HCT116 (cell line): ENCODE measurements around the gene SEMA5A. TPM values are rescaled to one million over a fixed set of nuclear protein-coding genes. Genes with fewer than 3 reads are reported as not detected.

Experiments
- ATAC-seq: fragments of 200-7000 bp; cut with Tn5 transposase; 2 replicates; pipeline ENCODE4 v1.9.1; 2020; ENCODE audit warnings: mild to moderate bottlenecking, moderate library complexity
- BruUV-seq: library from RNA; stranded (reverse); fragments of 400-500 nt; replicated peaks from 2 replicates; lab custom pipeline; 2021; lab: Mats Ljungman, UMichigan
- CTCF ChIA-PET: fragments of 300-600 bp; sonication (Branson Sonifier 250); formaldehyde crosslinking; loops from one replicate; lab custom pipeline; 2021; ENCODE audit warnings: antibody characterized with exemption; lab: Charles Lee
- POLR2A ChIA-PET: fragments of 300-600, 350-600 bp; sonication (Branson Sonifier 250); formaldehyde crosslinking; loops from one replicate; lab custom pipeline; 2021; ENCODE audit warnings: antibody characterized with exemption; lab: Charles Lee
- RAD21 ChIA-PET, 2 experiments: fragments of 300-600 bp; sonication (Branson Sonifier 250); formaldehyde crosslinking; loops; one replicate each; lab custom pipeline; 2023; ENCODE audit warnings: low total read pairs in 2 of 2; ENCODE audit not compliant: uncharacterized antibody in 2 of 2, unreplicated experiment in 2 of 2, low non-redundant PET in 1 of 2; lab: Charles Lee
- DNase-seq: peaks from one replicate; pipeline ENCODE4 v3.0.0-alpha.2; 2010; ENCODE audit warnings: low read depth, low spot score
- H2AFZ ChIP-seq: fragments of 200-600 bp; shearing (Covaris generic), sonication (generic); 2 replicates; pipeline ENCODE4 v1.6.1; 2017; ENCODE audit warnings: low read depth, mixed run types, mixed read lengths, antibody characterized with exemption, low read length; ENCODE audit not compliant: poor library complexity, severe bottlenecking
- H3K27ac ChIP-seq: 2 replicates; pipeline ENCODE4 v1.5.1; 2012; ENCODE audit warnings: low read depth, low read length
- H3K27me3 ChIP-seq: fragments of 200-600 bp; sonication (generic); 2 replicates; pipeline ENCODE4 v1.6.1; 2016; ENCODE audit warnings: mixed run types, low read length, mixed read lengths; ENCODE audit not compliant: insufficient read depth
- H3K36me3 ChIP-seq, 2 experiments: fragments of 200-500 bp in 1 of 2; fragments of 200-600 bp in 1 of 2; sonication (Bioruptor generic) in 1 of 2; sonication (generic) in 1 of 2; 2 replicates each; pipeline versions ENCODE4 v1.5.1 to v1.6.1; 2014 to 2016; ENCODE audit warnings: low read length in 2 of 2, inconsistent platforms in 1 of 2, mixed read lengths in 1 of 2, mixed run types in 1 of 2; ENCODE audit not compliant: insufficient read depth in 2 of 2, control insufficient read depth in 1 of 2
- H3K4me1 ChIP-seq, 2 experiments: fragments of 200-600 bp in 1 of 2; sonication (generic) in 1 of 2; 2 replicates each; pipeline versions ENCODE4 v1.5.1 to v1.6.1; 2012 to 2017; ENCODE audit warnings: low read length in 2 of 2, inconsistent platforms in 1 of 2, mild to moderate bottlenecking in 1 of 2, mixed read lengths in 1 of 2, mixed run types in 1 of 2, moderate library complexity in 1 of 2; ENCODE audit not compliant: insufficient read depth in 2 of 2, control insufficient read depth in 1 of 2
- H3K4me2 ChIP-seq: fragments of 200-600 bp; sonication (generic); 2 replicates; pipeline ENCODE4 v1.6.1; 2017; ENCODE audit warnings: mixed run types, low read length, mixed read lengths
- H3K4me3 ChIP-seq, 2 experiments: fragments of 200-600 bp in 1 of 2; sonication (generic) in 1 of 2; replicated peaks in 1 of 2; 2 replicates each; pipeline ENCODE4 v1.5.1; 2011 to 2016; ENCODE audit warnings: low read length in 2 of 2, control low read depth in 1 of 2, low read depth in 1 of 2, mild to moderate bottlenecking in 1 of 2, mixed read lengths in 1 of 2, mixed run types in 1 of 2
- H3K79me2 ChIP-seq: fragments of 200-600 bp; sonication (generic); 2 replicates; pipeline ENCODE4 v1.6.1; 2017; ENCODE audit warnings: mild to moderate bottlenecking, mixed run types, low read length, moderate library complexity, mixed read lengths; ENCODE audit not compliant: insufficient read depth
- H3K9ac ChIP-seq: fragments of 200-600 bp; sonication (generic); 2 replicates; pipeline ENCODE4 v1.6.1; 2016; ENCODE audit warnings: low read length, mixed read lengths
- H3K9me2 ChIP-seq: fragments of 200-600 bp; sonication (generic), shearing (Covaris generic); 2 replicates; pipeline ENCODE4 v1.6.1; 2017; ENCODE audit warnings: mixed run types, mild to moderate bottlenecking, moderate library complexity; ENCODE audit not compliant: insufficient read depth
- H3K9me3 ChIP-seq, 2 experiments: fragments of 200-500 bp in 1 of 2; fragments of 200-600 bp in 1 of 2; sonication (Bioruptor generic) in 1 of 2; sonication (generic) in 1 of 2; 2 replicates each; pipeline ENCODE4 v1.6.1; 2014 to 2017; ENCODE audit warnings: low read length in 2 of 2, mixed read lengths in 2 of 2, inconsistent platforms in 1 of 2, low read depth in 1 of 2, mild to moderate bottlenecking in 1 of 2, mixed run types in 1 of 2, moderate library complexity in 1 of 2; ENCODE audit not compliant: control insufficient read depth in 1 of 2, insufficient read depth in 1 of 2
- H4K20me1 ChIP-seq: fragments of 200-600 bp; sonication (generic), shearing (Covaris generic); 2 replicates; pipeline ENCODE4 v1.6.1; 2017; ENCODE audit warnings: mixed run types, mild to moderate bottlenecking, moderate library complexity; ENCODE audit not compliant: insufficient read depth
- ATF3 ChIP-seq: IDR thresholded peaks from 2 replicates; pipeline ENCODE4 v1.6.1; 2012
- CTCF ChIP-seq, 3 experiments: fragments of 200-600 bp in 1 of 3; sonication (generic) in 1 of 3; IDR thresholded peaks in 2 of 3; conservative IDR thresholded peaks in 1 of 3; 2 replicates each; pipeline ENCODE4 v1.5.1; 2012 to 2017; ENCODE audit warnings: low read depth in 2 of 3, low read length in 2 of 3, antibody characterized with exemption in 1 of 3, borderline replicate concordance in 1 of 3, control low read depth in 1 of 3, mild to moderate bottlenecking in 1 of 3, mixed read lengths in 1 of 3, mixed run types in 1 of 3, moderate library complexity in 1 of 3; ENCODE audit not compliant: insufficient read depth in 1 of 3
- FOSL1 ChIP-seq: IDR thresholded peaks from 2 replicates; pipeline ENCODE4 v1.6.1; 2012; ENCODE audit warnings: low read depth
- MAX ChIP-seq: IDR thresholded peaks from 2 replicates; pipeline ENCODE4 v1.6.1; 2012
- POLR2A ChIP-seq: IDR thresholded peaks from 2 replicates; pipeline ENCODE4 v1.7.0; 2011; ENCODE audit warnings: borderline replicate concordance; ENCODE audit not compliant: insufficient read depth, insufficient read length; ENCODE audit errors: extremely low read depth
- SRF ChIP-seq: IDR thresholded peaks from 2 replicates; pipeline ENCODE4 v1.6.1; 2012; ENCODE audit warnings: low read depth
- TCF7L2 ChIP-seq: IDR thresholded peaks from 2 replicates; pipeline ENCODE4 v1.7.0; 2011; ENCODE audit warnings: borderline replicate concordance, inconsistent platforms; ENCODE audit not compliant: insufficient read depth, insufficient read length; ENCODE audit errors: extremely low read depth
- ZBTB33 ChIP-seq: IDR thresholded peaks from 2 replicates; pipeline ENCODE4 v1.6.1; 2011; ENCODE audit warnings: mild to moderate bottlenecking, low read length, moderate library complexity; ENCODE audit not compliant: insufficient replicate concordance; ENCODE audit errors: extremely low read depth
- intact Hi-C: fragments of 100-400 bp; cut with micrococcal nuclease; formaldehyde crosslinking; loops from 2 replicates; pipeline ENCODE4 v1.10.0; 2022
- total RNA-seq: library from RNA; stranded (reverse); gene quantifications from one replicate; pipeline ENCODE4 v1.2.1, GENCODE V29; 2021; ENCODE audit not compliant: unreplicated experiment

SEMA5A gene
- total RNA-seq, 1 experiment from 2014 or later, result 0.02 TPM

- CTCF ChIA-PET, result no interaction called here
- Histone ChIP-seq H3K4me1 (no peaks in the 10 kb centered on the region), H3K27ac (no peak overlapping the region)
Measured at GRCh38 chr5:9338796-9339195, 207.1 kb downstream of the SEMA5A start.

GRCh38 chr5:9337928-9338595, 207.8 kb downstream of the SEMA5A start:
- Histone ChIP-seq H3K9me2 (no peaks in the 10 kb centered on the region), H3K9me3 (peaks cover 0 to 16% of the 10 kb centered on the region in 2 experiments; a peak in 2 of 4 replicates), H2AFZ (no peak overlapping the region), H3K79me2 (no peaks in the 10 kb centered on the region), H3K36me3 (no peaks in the 10 kb centered on the region), H3K27ac (no peak overlapping the region), H3K9ac (no peak overlapping the region), H3K4me1 (no peaks in the 10 kb centered on the region), H3K27me3 (no peaks in the 10 kb centered on the region), H3K4me3 (no peak overlapping the region), H4K20me1 (no peaks in the 10 kb centered on the region), H3K4me2 (no peak overlapping the region)
- DNase-seq, result no peak
- CTCF ChIA-PET, result no interaction called here
- no peak for ATAC-seq
- RAD21 ChIA-PET, result no interaction called here
- TF ChIP-seq CTCF (IDR thresholded peaks at IDR 0.05 in 2 of 3, conservative IDR thresholded peaks at IDR 0.05 in 1 of 3; ENCODE audit: borderline replicate concordance in 1 of 3, insufficient read depth in 1 of 3, low read depth in 2 of 3, low read length in 2 of 3) (no peak), MAX (no peak), POLR2A (no peak), FOSL1 (no peak), ZBTB33 (no peak), ATF3 (no peak), SRF (no peak)
- intact Hi-C loops, result no loop called here
- BruUV-seq, result no TSS peak
- POLR2A ChIA-PET, result no interaction called here

More at GRCh38 chr5:9338796-9339195, 207.1 kb downstream of the SEMA5A start:
- Histone ChIP-seq H3K9ac (no peak overlapping the region), H3K9me2 (no peaks in the 10 kb centered on the region), H3K27me3 (no peaks in the 10 kb centered on the region), H3K36me3 (no peaks in the 10 kb centered on the region), H3K79me2 (no peaks in the 10 kb centered on the region), H2AFZ (no peak overlapping the region), H3K9me3 (peaks cover 0 to 20% of the 10 kb centered on the region in 2 experiments; a peak in 2 of 4 replicates), H3K4me3 (no peak overlapping the region), H3K4me2 (no peak overlapping the region), H4K20me1 (no peaks in the 10 kb centered on the region)
- ATAC-seq, result no peak
- BruUV-seq, result no TSS peak
- no peak for TF ChIP-seq POLR2A
- no peak for TF ChIP-seq FOSL1
- TF ChIP-seq TCF7L2, result no peak
- no peak for DNase-seq
- intact Hi-C loops, result no loop called here
- ChIA-PET RAD21 (no interaction called here), POLR2A (no interaction called here)
